SW480 (cell line): ENCODE measurements around the gene AIG1.

Experiments used
- DNase-seq: peaks from one replicate; pipeline ENCODE4 v3.0.0-alpha.2; 2016; ENCODE audit warnings: low spot score

Gene AIG1

GRCh38 chr6:143372199-143372882 is 311.7 kb downstream of the AIG1 start:
- no peak for DNase-seq

GRCh38 chr6:143374014-143374413 is 313.3 kb downstream of the AIG1 start:
- DNase-seq = no peak

GRCh38 chr6:143375022-143375585 is 314.4 kb downstream of the AIG1 start:
- DNase-seq = no peak

- DNase-seq = no peak
Observed at GRCh38 chr6:143376375-143376774, 315.7 kb downstream of the AIG1 start.

- no peak for DNase-seq
Observed at GRCh38 chr6:143376861-143377260, 316.2 kb downstream of the AIG1 start.

GRCh38 chr6:143385636-143386035 is 324.9 kb downstream of the AIG1 start:
- no peak for DNase-seq

- no peak for DNase-seq
Observed at GRCh38 chr6:143390278-143390677, 329.6 kb downstream of the AIG1 start.
